ENCODE data around the gene ARHGAP18.

Gene ARHGAP18

DNA sequence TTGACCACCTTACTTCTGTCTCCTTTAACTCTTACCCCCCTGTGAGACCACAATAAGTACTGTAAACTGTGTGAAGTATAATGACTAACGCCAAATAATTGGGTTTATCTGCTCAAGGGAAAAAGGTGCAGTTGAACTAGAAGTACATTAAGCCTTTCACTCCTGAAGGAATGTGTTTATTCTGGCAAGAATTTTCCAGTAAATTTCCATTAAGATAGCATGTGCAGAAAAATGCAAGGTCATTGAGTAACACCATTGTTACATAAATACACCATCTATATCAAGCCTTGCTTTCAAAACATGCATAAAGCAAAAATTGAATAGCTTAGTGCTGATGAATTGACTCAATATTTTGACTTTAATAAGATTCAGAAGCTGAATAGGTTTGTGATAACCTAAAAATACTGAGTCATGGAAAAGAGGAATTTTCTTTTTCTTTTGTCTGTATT lies 65.4 kb downstream of the ARHGAP18 start:
- no peak for TF ChIP-seq EGR1 (IDR thresholded peaks at IDR 0.05)
- TF ChIP-seq, protein P1, sequence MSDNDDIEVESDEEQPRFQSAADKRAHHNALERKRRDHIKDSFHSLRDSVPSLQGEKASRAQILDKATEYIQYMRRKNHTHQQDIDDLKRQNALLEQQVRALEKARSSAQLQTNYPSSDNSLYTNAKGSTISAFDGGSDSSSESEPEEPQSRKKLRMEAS (IDR thresholded peaks at IDR 0.05), result peak; percentile 64
- peak; percentile 53; the same call in 1 of the 2 replicates for TF ChIP-seq FOXM1 (IDR thresholded peaks at IDR 0.05; ENCODE audit: borderline replicate concordance, low read depth)
- 0 out of 2 replicates have a peak, but pooled peaks have one; percentile 32 for TF ChIP-seq TEAD4 (IDR thresholded peaks at IDR 0.05)
- TF ChIP-seq TCF12 (IDR thresholded peaks at IDR 0.05; ENCODE audit: low read depth), result no peak
- no peak for TF ChIP-seq YY1 (IDR thresholded peaks at IDR 0.05; ENCODE audit: low read depth)
- peak; percentile 70 for TF ChIP-seq NFIC (IDR thresholded peaks at IDR 0.05)
- peak; percentile 67; the same call in 1 of the 2 replicates for TF ChIP-seq EP300 (IDR thresholded peaks at IDR 0.05; ENCODE audit: borderline replicate concordance)
- TF ChIP-seq, protein P2, sequence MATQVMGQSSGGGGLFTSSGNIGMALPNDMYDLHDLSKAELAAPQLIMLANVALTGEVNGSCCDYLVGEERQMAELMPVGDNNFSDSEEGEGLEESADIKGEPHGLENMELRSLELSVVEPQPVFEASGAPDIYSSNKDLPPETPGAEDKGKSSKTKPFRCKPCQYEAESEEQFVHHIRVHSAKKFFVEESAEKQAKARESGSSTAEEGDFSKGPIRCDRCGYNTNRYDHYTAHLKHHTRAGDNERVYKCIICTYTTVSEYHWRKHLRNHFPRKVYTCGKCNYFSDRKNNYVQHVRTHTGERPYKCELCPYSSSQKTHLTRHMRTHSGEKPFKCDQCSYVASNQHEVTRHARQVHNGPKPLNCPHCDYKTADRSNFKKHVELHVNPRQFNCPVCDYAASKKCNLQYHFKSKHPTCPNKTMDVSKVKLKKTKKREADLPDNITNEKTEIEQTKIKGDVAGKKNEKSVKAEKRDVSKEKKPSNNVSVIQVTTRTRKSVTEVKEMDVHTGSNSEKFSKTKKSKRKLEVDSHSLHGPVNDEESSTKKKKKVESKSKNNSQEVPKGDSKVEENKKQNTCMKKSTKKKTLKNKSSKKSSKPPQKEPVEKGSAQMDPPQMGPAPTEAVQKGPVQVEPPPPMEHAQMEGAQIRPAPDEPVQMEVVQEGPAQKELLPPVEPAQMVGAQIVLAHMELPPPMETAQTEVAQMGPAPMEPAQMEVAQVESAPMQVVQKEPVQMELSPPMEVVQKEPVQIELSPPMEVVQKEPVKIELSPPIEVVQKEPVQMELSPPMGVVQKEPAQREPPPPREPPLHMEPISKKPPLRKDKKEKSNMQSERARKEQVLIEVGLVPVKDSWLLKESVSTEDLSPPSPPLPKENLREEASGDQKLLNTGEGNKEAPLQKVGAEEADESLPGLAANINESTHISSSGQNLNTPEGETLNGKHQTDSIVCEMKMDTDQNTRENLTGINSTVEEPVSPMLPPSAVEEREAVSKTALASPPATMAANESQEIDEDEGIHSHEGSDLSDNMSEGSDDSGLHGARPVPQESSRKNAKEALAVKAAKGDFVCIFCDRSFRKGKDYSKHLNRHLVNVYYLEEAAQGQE (IDR thresholded peaks at IDR 0.05; ENCODE audit: low read depth), result no peak
- no peak for TF ChIP-seq TAF1 (IDR thresholded peaks at IDR 0.05; ENCODE audit: low read depth)
- TF ChIP-seq RAD21 (IDR thresholded peaks at IDR 0.05; ENCODE audit: low read depth), result no peak
- TF ChIP-seq CEBPB (IDR thresholded peaks at IDR 0.05), result peak; percentile 53
- no peak for TF ChIP-seq ZBTB7A (IDR thresholded peaks at IDR 0.05; ENCODE audit: low read depth)
- TF ChIP-seq, protein P3, sequence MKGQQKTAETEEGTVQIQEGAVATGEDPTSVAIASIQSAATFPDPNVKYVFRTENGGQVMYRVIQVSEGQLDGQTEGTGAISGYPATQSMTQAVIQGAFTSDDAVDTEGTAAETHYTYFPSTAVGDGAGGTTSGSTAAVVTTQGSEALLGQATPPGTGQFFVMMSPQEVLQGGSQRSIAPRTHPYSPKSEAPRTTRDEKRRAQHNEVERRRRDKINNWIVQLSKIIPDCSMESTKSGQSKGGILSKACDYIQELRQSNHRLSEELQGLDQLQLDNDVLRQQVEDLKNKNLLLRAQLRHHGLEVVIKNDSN (IDR thresholded peaks at IDR 0.05), result no peak

DNA sequence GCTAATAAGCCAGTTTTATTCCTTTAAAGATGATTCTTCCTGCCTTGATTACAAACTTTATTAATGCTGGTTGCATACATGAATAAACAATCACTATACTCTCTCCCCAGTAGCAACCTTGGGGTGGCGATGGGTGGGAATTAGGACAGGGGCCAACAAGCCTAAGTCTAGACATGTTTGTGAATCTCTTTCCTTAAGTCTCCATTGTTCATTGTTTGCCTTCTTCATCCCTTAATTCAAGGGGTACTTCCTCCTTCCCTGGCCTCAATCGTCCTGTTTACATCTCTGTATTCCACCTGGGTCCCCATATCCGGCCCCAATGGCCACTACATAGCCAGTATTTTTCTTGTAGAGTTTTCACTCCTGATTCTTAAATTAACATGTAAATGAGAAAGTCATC lies 66.0 kb downstream of the ARHGAP18 start:
- TF ChIP-seq NFIC (IDR thresholded peaks at IDR 0.05) (0 out of 2 replicates have a peak, but pooled peaks have one; percentile 16), EP300 (IDR thresholded peaks at IDR 0.05; ENCODE audit: borderline replicate concordance) (peak; percentile 14; the same call in 1 of the 2 replicates)
- TF ChIP-seq, protein P1 (IDR thresholded peaks at IDR 0.05), result no peak

DNA sequence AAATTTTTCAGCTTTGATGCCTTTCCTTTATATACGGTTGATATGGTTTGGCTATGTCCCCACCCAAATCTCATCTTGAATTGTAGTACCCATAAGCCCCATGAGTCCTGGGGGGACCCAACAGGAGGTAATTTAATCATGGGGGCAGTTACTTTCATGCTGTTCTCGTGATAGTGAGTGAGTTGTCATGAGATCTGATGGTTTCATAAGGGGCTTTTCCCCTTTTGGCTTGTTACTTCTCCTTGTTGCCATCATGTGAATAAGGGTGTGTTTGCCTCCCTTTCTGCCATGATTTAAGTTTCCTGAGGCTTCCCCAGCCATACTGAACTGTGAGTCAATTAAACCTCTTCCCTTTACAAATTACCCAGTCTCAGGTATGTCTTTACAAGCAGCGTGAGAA lies 66.8 kb downstream of the ARHGAP18 start:
- TF ChIP-seq YY1 (IDR thresholded peaks at IDR 0.05; ENCODE audit: low read depth) (no peak), ZBTB7A (IDR thresholded peaks at IDR 0.05; ENCODE audit: low read depth) (no peak), TEAD4 (IDR thresholded peaks at IDR 0.05) (no peak), FOXM1 (IDR thresholded peaks at IDR 0.05; ENCODE audit: borderline replicate concordance, low read depth) (no peak), RAD21 (IDR thresholded peaks at IDR 0.05; ENCODE audit: low read depth) (no peak)
- TF ChIP-seq, protein P3 (IDR thresholded peaks at IDR 0.05), result no peak

DNA sequence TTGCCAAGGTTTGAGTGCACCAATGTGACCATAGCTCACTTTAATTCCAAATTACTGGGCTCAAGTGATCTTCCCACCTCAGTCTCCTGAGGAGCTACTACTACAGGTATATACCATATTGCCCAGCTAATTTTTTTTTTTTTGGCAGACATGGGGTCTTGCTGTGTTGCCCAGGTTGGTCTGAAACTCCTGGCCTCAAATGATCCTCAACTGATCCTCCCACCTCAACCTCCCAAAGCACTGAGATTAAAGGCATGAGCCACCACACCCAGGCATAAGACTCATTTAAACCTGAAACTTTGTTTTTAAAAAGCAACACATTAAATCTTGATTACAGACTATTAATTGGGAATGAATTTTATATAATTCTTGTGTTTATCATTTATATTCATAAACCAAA lies 67.7 kb downstream of the ARHGAP18 start:
- TF ChIP-seq, protein P2 (IDR thresholded peaks at IDR 0.05; ENCODE audit: low read depth), result no peak
- TF ChIP-seq TAF1 (IDR thresholded peaks at IDR 0.05; ENCODE audit: low read depth), result no peak
- TF ChIP-seq, protein P3 (IDR thresholded peaks at IDR 0.05), result no peak
- no peak for TF ChIP-seq RAD21 (IDR thresholded peaks at IDR 0.05; ENCODE audit: low read depth)
- no peak for TF ChIP-seq FOXM1 (IDR thresholded peaks at IDR 0.05; ENCODE audit: borderline replicate concordance, low read depth)
- no peak for TF ChIP-seq CEBPB (IDR thresholded peaks at IDR 0.05)
- no peak for TF ChIP-seq EGR1 (IDR thresholded peaks at IDR 0.05)
- TF ChIP-seq CREB1 (IDR thresholded peaks at IDR 0.05; ENCODE audit: low read depth), result no peak
- TF ChIP-seq TCF12 (IDR thresholded peaks at IDR 0.05; ENCODE audit: low read depth), result no peak
- TF ChIP-seq NFIC (IDR thresholded peaks at IDR 0.05), result no peak
- no peak for TF ChIP-seq EP300 (IDR thresholded peaks at IDR 0.05; ENCODE audit: borderline replicate concordance)

DNA sequence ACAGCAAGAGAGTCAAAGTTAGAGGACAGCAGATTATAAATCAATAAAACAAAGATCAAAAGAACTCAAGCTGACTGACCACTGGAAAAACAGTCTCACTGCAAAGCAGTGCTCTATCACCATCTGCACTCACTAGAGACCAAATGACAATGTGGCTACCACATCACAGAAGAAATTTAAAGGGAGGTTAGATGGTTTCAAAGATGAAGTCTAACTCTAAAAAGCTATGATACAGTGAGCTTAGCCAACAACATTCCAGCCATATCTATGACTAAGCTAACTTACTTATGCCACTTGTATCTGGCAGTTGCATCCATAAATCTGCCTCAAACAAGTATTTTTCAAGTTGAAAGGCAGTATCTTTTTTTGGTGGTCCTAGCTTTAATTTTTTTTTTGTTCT lies 68.6 kb downstream of the ARHGAP18 start:
- TF ChIP-seq CREB1 (IDR thresholded peaks at IDR 0.05; ENCODE audit: low read depth), result no peak
- no peak for TF ChIP-seq RAD21 (IDR thresholded peaks at IDR 0.05; ENCODE audit: low read depth)
- TF ChIP-seq EGR1 (IDR thresholded peaks at IDR 0.05), result no peak
- TF ChIP-seq EP300 (IDR thresholded peaks at IDR 0.05; ENCODE audit: borderline replicate concordance), result no peak
- TF ChIP-seq ZBTB7A (IDR thresholded peaks at IDR 0.05; ENCODE audit: low read depth), result no peak
- TF ChIP-seq YY1 (IDR thresholded peaks at IDR 0.05; ENCODE audit: low read depth), result no peak
- TF ChIP-seq, protein P1 (IDR thresholded peaks at IDR 0.05), result no peak
- TF ChIP-seq, protein P3 (IDR thresholded peaks at IDR 0.05), result no peak
